A549 (cell line): Measurements from ENCODE around the gene ILK. TPM values are rescaled to one million over a fixed set of nuclear protein-coding genes. Genes with fewer than 3 reads are reported as not detected.

ENCODE experiments used
- ATAC-seq, 2 experiments: fragments of 200-7000 bp in 1 of 2; fragments of >200 bp in 1 of 2; cut with Nextera tagmentation in 1 of 2; cut with Tn5 transposase in 1 of 2; 3 replicates each; pipeline versions ENCODE4 v1.8.0 to v1.9.1; 2018 to 2020; ENCODE audit warnings: mild to moderate bottlenecking in 1 of 2, moderate library complexity in 1 of 2
- CTCF ChIA-PET: fragments of 300-600 bp; sonication (Branson Sonifier 250); formaldehyde crosslinking; extraction: SDS; loops from one replicate; lab custom pipeline; 2021; ENCODE audit warnings: antibody characterized with exemption, inconsistent platforms; lab: Yijun Ruan, JAX
- POLR2A ChIA-PET: fragments of 350-600 bp; formaldehyde crosslinking; extraction: SDS; loops from one replicate; lab custom pipeline; 2021; ENCODE audit warnings: antibody characterized with exemption, inconsistent platforms; lab: Yijun Ruan, JAX
- DNase-seq, 2 experiments: peaks; one replicate each; pipeline versions ENCODE4 v3.0.0 to v3.0.0-alpha.2; 2011 to 2016; ENCODE audit warnings: low read depth in 1 of 2, low spot score in 1 of 2
- FAIRE-seq: peaks from 2 replicates; lab custom pipeline; 2011; peaks lifted over from hg19 to GRCh38; lab: Jason Lieb, UNC
- H3K27ac ChIP-seq, 2 experiments: fragments of >200 bp; sonication (Bioruptor Twin); formaldehyde crosslinking; 3 replicates each; pipeline ENCODE4 v1.5.1; 2016 to 2017
- H3K4me1 ChIP-seq: fragments of >200 bp; sonication (Bioruptor Twin); formaldehyde crosslinking; 3 replicates; pipeline ENCODE4 v1.6.1; 2016
- H3K4me2 ChIP-seq: fragments of >200 bp; sonication (Bioruptor Twin); formaldehyde crosslinking; 3 replicates; pipeline ENCODE4 v1.6.1; 2016
- H3K4me3 ChIP-seq: fragments of >200 bp; sonication (Bioruptor Twin); formaldehyde crosslinking; 3 replicates; pipeline ENCODE4 v1.5.1; 2016
- H3K9me3 ChIP-seq: fragments of >200 bp; sonication (Bioruptor Twin); formaldehyde crosslinking; 3 replicates; pipeline ENCODE4 v1.6.1; 2016
- CBX2 ChIP-seq: fragments of 200-600 bp; sonication (generic); IDR thresholded peaks from 2 replicates; pipeline ENCODE4 v1.6.1; 2016; ENCODE audit warnings: low read depth, mild to moderate bottlenecking, borderline replicate concordance
- CEBPB ChIP-seq, 2 experiments: fragments of >200 bp in 1 of 2; sonication (Bioruptor Twin) in 1 of 2; formaldehyde crosslinking in 1 of 2; IDR thresholded peaks; 2 replicates each; pipeline ENCODE4 v1.6.1; 2012 to 2016
- EHF ChIP-seq: fragments of 250-450 bp; sonication (Bioruptor Pico); IDR thresholded peaks from 2 replicates; pipeline ENCODE4 v1.5.0; 2020; ENCODE audit warnings: mild to moderate bottlenecking
- FOXS1 ChIP-seq: fragments of 250-450 bp; sonication (Bioruptor Pico); IDR thresholded peaks from 2 replicates; pipeline ENCODE4 v1.5.0; 2020; ENCODE audit warnings: mild to moderate bottlenecking, moderate library complexity
- GATA3 ChIP-seq: IDR thresholded peaks from 2 replicates; pipeline ENCODE4 v1.6.1; 2012; ENCODE audit warnings: borderline replicate concordance
- HOXB13 ChIP-seq: fragments of 250-450 bp; sonication (Bioruptor Pico); IDR thresholded peaks from 2 replicates; pipeline ENCODE4 v1.5.0; 2020; ENCODE audit warnings: low read depth, mild to moderate bottlenecking, moderate library complexity
- HOXB5 ChIP-seq: fragments of 250-450 bp; sonication (Bioruptor Pico); IDR thresholded peaks from 2 replicates; pipeline ENCODE4 v1.5.0; 2020; ENCODE audit warnings: mild to moderate bottlenecking, moderate library complexity
- JUNB ChIP-seq: fragments of >200 bp; sonication (Bioruptor Twin); formaldehyde crosslinking; IDR thresholded peaks from 2 replicates; pipeline ENCODE4 v1.6.1; 2016
- MAFK ChIP-seq: fragments of 450-650 bp; IDR thresholded peaks from 2 replicates; pipeline ENCODE4 v1.6.1; 2014; ENCODE audit not compliant: partially characterized antibody
- MYC ChIP-seq: IDR thresholded peaks from 2 replicates; pipeline ENCODE4 v1.6.1; 2012; ENCODE audit warnings: mild to moderate bottlenecking, inconsistent platforms, low read length, improper control_type of control experiment, borderline replicate concordance
- NR3C1 ChIP-seq: fragments of >200 bp; sonication (Bioruptor Twin); formaldehyde crosslinking; IDR thresholded peaks from 3 replicates; pipeline ENCODE4 v1.6.1; 2017
- POLR2A ChIP-seq: IDR thresholded peaks from 2 replicates; pipeline ENCODE4 v1.6.1; 2012; ENCODE audit warnings: mild to moderate bottlenecking, low read length
- RARB ChIP-seq: fragments of 250-450 bp; sonication (Bioruptor Pico); IDR thresholded peaks from 2 replicates; pipeline ENCODE4 v1.8.0; 2021; ENCODE audit warnings: mild to moderate bottlenecking, moderate library complexity
- SREBF2 ChIP-seq: fragments of 450-650 bp; IDR thresholded peaks from 2 replicates; pipeline ENCODE4 v1.6.1; 2014; ENCODE audit warnings: mild to moderate bottlenecking, moderate library complexity
- TFCP2L1 ChIP-seq: fragments of 250-450 bp; sonication (Bioruptor Pico); IDR thresholded peaks from 2 replicates; pipeline ENCODE4 v1.5.0; 2021; ENCODE audit warnings: mild to moderate bottlenecking
- ZFP36 ChIP-seq: fragments of 450-650 bp; IDR thresholded peaks from 2 replicates; pipeline ENCODE4 v1.6.1; 2014; ENCODE audit warnings: borderline replicate concordance; ENCODE audit not compliant: partially characterized antibody
- ZNF302 ChIP-seq: fragments of 250-450 bp; sonication (Bioruptor Pico); IDR thresholded peaks from 2 replicates; pipeline ENCODE4 v1.9.0; 2021; ENCODE audit warnings: inconsistent platforms, mild to moderate bottlenecking, moderate library complexity
- WGBS: methylation state at CpG from one replicate; pipeline ENCODE4 v1.1.6; 2017; ENCODE audit errors: missing lambda C conversion rate; 5-methylcytosine and 5-hydroxymethylcytosine counted together
- polyA plus RNA-seq, 4 experiments: library from polyadenylated mRNA; depleted of rRNA in 3 of 4; stranded (reverse); fragments of >200 nt; fragmentation: RNase III in 1 of 4; extraction: RNeasy Plus Mini Kit Qiagen cat#74134 plus additional on column Dnase treatment in 1 of 4; gene quantifications; 2 replicates in 3 of 4; 3 replicates in 1 of 4; pipeline ENCODE4 v1.2.3, GENCODE V29; 2011 to 2017
- TF ChIP-seq, protein P1 (sequence below): fragments of >200 bp; sonication (Bioruptor Twin); formaldehyde crosslinking; IDR thresholded peaks from 3 replicates; pipeline ENCODE4 v1.6.1; 2016
- TF ChIP-seq, protein P2 (sequence below): IDR thresholded peaks from 2 replicates; pipeline ENCODE4 v1.6.1; 2012

The ILK gene
- polyA plus RNA-seq, 2 of the 4 experiments (the other 2 are of a cell fraction), result 108 to 109 TPM

DNA sequence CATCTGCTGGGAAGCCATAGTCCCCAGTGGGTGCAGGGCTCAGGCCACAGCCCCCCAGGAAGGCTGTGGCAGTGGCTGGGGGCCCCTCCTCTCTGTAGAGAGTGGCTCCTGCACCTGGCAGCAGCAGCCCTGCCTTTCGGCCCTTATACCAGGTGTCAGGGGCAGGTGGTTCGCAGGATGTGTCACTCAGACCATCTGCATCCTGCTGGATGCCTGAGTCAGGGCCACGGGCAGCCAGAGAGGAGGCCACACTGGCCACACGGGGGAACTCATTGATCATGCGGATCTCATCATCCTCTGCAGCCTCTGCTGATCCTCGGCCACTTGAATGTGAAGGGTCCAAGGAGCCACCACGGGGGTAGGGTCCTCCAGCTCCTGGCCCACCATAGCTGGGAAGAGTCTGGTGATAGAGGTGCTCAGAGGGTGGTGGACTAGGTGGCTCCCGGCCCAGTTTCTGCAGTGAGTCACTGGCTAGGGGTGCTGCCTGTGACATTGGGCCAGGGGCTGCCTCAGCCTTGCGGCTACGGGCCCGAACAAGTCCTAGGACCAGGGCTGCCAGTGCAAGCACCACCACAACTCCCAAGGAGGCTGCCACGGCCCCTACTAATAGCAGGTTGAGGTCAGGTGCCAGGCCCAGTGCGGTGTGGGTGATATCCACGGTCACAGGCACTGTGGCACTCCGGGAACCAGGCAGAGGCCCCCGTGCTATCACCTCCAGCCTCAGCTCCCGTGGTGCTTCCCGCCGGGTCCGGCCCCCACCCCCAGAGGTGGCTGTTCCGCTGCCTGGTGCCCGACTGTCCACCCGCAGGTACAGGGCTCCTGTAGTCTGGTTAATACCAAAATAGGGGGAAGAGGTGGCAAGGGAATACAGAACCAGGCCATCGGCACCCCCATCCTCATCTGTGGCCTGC, 18.9 kb downstream of the ILK start:
- FAIRE-seq, result no peak

GRCh38 chr11:6623391-6624363, 20.1 kb downstream of the ILK start:
- POLR2A ChIA-PET, result interaction anchor here (1.0 kb wide), 1 partner anchor 12 kb away, joined by 5 read pairs; the partner anchor contains the start of gene TAF10
- TF ChIP-seq ZNF302 (CRISPR knock-in tag), result no peak
- TF ChIP-seq NR3C1, result no peak
- TF ChIP-seq TFCP2L1 (CRISPR knock-in tag), result no peak
- no peak for TF ChIP-seq RARB (CRISPR knock-in tag)
- no peak for TF ChIP-seq MAFK
- TF ChIP-seq ZFP36, result no peak
- TF ChIP-seq CBX2, result no peak
- TF ChIP-seq SREBF2, result no peak
- no peak for TF ChIP-seq POLR2A
- TF ChIP-seq HOXB5 (CRISPR knock-in tag), result no peak
- TF ChIP-seq, all 56 proteins: peak for 0
- ATAC-seq, result no peak
- WGBS, result 50% methylated on average over 27 of the region's 31 CpGs
- Histone ChIP-seq H3K4me3 (no peak overlapping the region), H3K27ac (no peak overlapping the region), H3K4me2 (no peak overlapping the region), H3K9me3 (no peaks in the 10 kb centered on the region), H3K4me1 (peaks cover 5% of the 10 kb centered on the region; the same call in 2 of the 3 replicates)
- CTCF ChIA-PET, result interaction anchor here (0.9 to 3.8 kb wide), 5 partner anchors 11 to 82 kb away, joined by 3 to 15 read pairs (median 4); partner anchors contain the start of gene MRPL17
- FAIRE-seq, result no peak
- DNase-seq, result no peak

More for the DNA sequence above, 18.9 kb downstream of the ILK start:
- POLR2A ChIA-PET, result interaction anchor here (1.0 kb wide), 1 partner anchor 61 kb away, joined by 3 read pairs; the partner anchor contains the start of gene MRPL17
- DNase-seq (no peak), ATAC-seq (no peak)
- WGBS, result 71% methylated on average over 14 of the region's 24 CpGs
- TF ChIP-seq HOXB13 (CRISPR knock-in tag) (no peak), EHF (CRISPR knock-in tag) (no peak), MYC (no peak), FOXS1 (CRISPR knock-in tag) (no peak), GATA3 (no peak), CEBPB (IDR thresholded peaks at IDR 0.05) (no peak)
- TF ChIP-seq, protein P1, sequence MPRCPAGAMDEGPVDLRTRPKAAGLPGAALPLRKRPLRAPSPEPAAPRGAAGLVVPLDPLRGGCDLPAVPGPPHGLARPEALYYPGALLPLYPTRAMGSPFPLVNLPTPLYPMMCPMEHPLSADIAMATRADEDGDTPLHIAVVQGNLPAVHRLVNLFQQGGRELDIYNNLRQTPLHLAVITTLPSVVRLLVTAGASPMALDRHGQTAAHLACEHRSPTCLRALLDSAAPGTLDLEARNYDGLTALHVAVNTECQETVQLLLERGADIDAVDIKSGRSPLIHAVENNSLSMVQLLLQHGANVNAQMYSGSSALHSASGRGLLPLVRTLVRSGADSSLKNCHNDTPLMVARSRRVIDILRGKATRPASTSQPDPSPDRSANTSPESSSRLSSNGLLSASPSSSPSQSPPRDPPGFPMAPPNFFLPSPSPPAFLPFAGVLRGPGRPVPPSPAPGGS, result no peak
- TF ChIP-seq, all 56 proteins: peak for 0
- Histone ChIP-seq H3K4me2 (no peak overlapping the region), H3K27ac (no peak overlapping the region), H3K4me1 (peaks cover 12% of the 10 kb centered on the region; the same call in 2 of the 3 replicates), H3K4me3 (no peak overlapping the region), H3K9me3 (no peaks in the 10 kb centered on the region)
- CTCF ChIA-PET, result interaction anchor here (1.1 to 3.8 kb wide), 7 partner anchors 10 to 92 kb away, joined by 3 to 15 read pairs (median 4); partner anchors contain the start of genes MRPL17 and TAF10

- no peak for DNase-seq
- no peak for TF ChIP-seq JUNB
- TF ChIP-seq, protein P2, sequence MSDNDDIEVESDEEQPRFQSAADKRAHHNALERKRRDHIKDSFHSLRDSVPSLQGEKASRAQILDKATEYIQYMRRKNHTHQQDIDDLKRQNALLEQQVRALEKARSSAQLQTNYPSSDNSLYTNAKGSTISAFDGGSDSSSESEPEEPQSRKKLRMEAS, result no peak
- no peak for FAIRE-seq
- ChIA-PET CTCF (interaction anchor here (1.0 to 1.8 kb wide), 2 partner anchors 13 to 58 kb away, joined by 3 to 6 read pairs; partner anchors contain the start of gene MRPL17), POLR2A (interaction anchor here (1.4 kb wide), 1 partner anchor 58 kb away, joined by 3 read pairs; the partner anchor contains the start of gene MRPL17)
- Histone ChIP-seq H3K4me2 (no peak overlapping the region), H3K9me3 (no peaks in the 10 kb centered on the region), H3K4me1 (no peaks in the 10 kb centered on the region), H3K4me3 (no peak overlapping the region), H3K27ac (no peak overlapping the region)
- no peak for ATAC-seq
- WGBS, result 59% methylated on average over 12 of the region's 12 CpGs
Measured at GRCh38 chr11:6625156-6625831, 21.7 kb downstream of the ILK start.
